WI38 (cell line): ENCODE data around the gene F7.

ENCODE experiments used
- H3K4me3 ChIP-seq: 2 replicates; pipeline ENCODE4 v1.5.1; 2011; ENCODE audit warnings: low read depth, mild to moderate bottlenecking, control low read depth, low read length
- CTCF ChIP-seq: IDR thresholded peaks from 2 replicates; pipeline ENCODE4 v1.5.1; 2012; ENCODE audit warnings: low read depth, mild to moderate bottlenecking, control low read depth, low read length

The F7 gene

GRCh38 chr13:113093580-113094409 is 11.8 kb upstream of the F7 start:
- TF ChIP-seq CTCF: no peak
- H3K4me3 ChIP-seq: no peak overlapping the region

- H3K4me3 ChIP-seq: no peak overlapping the region
- TF ChIP-seq CTCF: no peak
Observed at GRCh38 chr13:113094410-113094800, 11.2 kb upstream of the F7 start.

GRCh38 chr13:113095146-113096051 is 10.2 kb upstream of the F7 start:
- no peak for TF ChIP-seq CTCF
- H3K4me3 ChIP-seq: no peak overlapping the region

GRCh38 chr13:113096052-113096744 is 9.4 kb upstream of the F7 start:
- no peak for TF ChIP-seq CTCF
- H3K4me3 ChIP-seq: no peak overlapping the region

GRCh38 chr13:113096745-113097305 is 8.8 kb upstream of the F7 start:
- no peak for TF ChIP-seq CTCF
- no peak overlapping the region for H3K4me3 ChIP-seq

- no peak overlapping the region for H3K4me3 ChIP-seq
- no peak for TF ChIP-seq CTCF
Observed at GRCh38 chr13:113097651-113098050, 7.9 kb upstream of the F7 start.
